Measurements from ENCODE around the gene IKZF3.

The IKZF3 gene

GRCh38 chr17:39838784-39839183, 25.3 kb downstream of the IKZF3 start:
- TF ChIP-seq POLR2AphosphoS5 (IDR thresholded peaks at IDR 0.05; ENCODE audit: low read depth, low read length), result peak; percentile 46; the same call in 1 of the 2 replicates
- no peak for TF ChIP-seq TAF1 (IDR thresholded peaks at IDR 0.05; ENCODE audit: low read depth, low read length)
- TF ChIP-seq PAX5 (IDR thresholded peaks at IDR 0.05; ENCODE audit: insufficient read depth, low read length, severe bottlenecking), result no peak
- no peak for TF ChIP-seq POU2F2 (IDR thresholded peaks at IDR 0.05; ENCODE audit: low read depth, low read length)
- TF ChIP-seq POLR2A (IDR thresholded peaks at IDR 0.05; ENCODE audit: low read depth, low read length), result no peak
- TF ChIP-seq SPI1 (IDR thresholded peaks at IDR 0.05; ENCODE audit: low read depth, low read length), result no peak
- DNase-seq (ENCODE audit: insufficient read length, low spot score), result no peak
- FAIRE-seq, result no peak

- no peak for FAIRE-seq
- TF ChIP-seq PAX5 (IDR thresholded peaks at IDR 0.05; ENCODE audit: insufficient read depth, low read length, severe bottlenecking) (no peak), POLR2A (IDR thresholded peaks at IDR 0.05; ENCODE audit: low read depth, low read length) (no peak)
- no peak for DNase-seq (ENCODE audit: insufficient read length, low spot score)
Measured at GRCh38 chr17:39838057-39838456, 26.1 kb downstream of the IKZF3 start.

DNA sequence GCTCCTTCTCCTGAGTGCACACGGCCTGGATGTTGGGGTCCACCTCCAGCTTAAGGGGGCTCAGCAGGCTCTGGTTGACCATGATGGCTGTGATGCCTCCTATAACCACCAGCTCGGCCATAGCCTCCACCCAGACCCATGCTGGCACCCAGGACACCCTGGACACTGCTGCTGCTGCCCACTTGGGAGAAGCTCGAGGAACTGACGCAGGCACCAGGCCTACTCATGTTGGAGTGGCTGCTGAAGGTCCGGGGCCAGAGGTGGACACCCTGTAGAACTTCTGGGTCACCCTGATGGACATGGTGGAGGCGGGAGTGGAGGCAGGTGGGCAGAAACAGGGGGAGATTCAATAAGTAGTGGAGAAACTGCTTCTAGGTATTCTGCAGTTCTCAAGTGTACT, 28.0 kb downstream of the IKZF3 start:
- DNase-seq (ENCODE audit: insufficient read length, low spot score), result no peak
- TF ChIP-seq POU2F2 (IDR thresholded peaks at IDR 0.05; ENCODE audit: low read depth, low read length) (peak; percentile 47; the same call in 1 of the 2 replicates), TAF1 (IDR thresholded peaks at IDR 0.05; ENCODE audit: low read depth, low read length) (no peak), POLR2AphosphoS5 (IDR thresholded peaks at IDR 0.05; ENCODE audit: low read depth, low read length) (peak; percentile 63), PAX5 (IDR thresholded peaks at IDR 0.05; ENCODE audit: insufficient read depth, low read length, severe bottlenecking) (no peak), POLR2A (IDR thresholded peaks at IDR 0.05; ENCODE audit: low read depth, low read length) (no peak), SPI1 (IDR thresholded peaks at IDR 0.05; ENCODE audit: low read depth, low read length) (no peak)
- FAIRE-seq, result no peak

DNA sequence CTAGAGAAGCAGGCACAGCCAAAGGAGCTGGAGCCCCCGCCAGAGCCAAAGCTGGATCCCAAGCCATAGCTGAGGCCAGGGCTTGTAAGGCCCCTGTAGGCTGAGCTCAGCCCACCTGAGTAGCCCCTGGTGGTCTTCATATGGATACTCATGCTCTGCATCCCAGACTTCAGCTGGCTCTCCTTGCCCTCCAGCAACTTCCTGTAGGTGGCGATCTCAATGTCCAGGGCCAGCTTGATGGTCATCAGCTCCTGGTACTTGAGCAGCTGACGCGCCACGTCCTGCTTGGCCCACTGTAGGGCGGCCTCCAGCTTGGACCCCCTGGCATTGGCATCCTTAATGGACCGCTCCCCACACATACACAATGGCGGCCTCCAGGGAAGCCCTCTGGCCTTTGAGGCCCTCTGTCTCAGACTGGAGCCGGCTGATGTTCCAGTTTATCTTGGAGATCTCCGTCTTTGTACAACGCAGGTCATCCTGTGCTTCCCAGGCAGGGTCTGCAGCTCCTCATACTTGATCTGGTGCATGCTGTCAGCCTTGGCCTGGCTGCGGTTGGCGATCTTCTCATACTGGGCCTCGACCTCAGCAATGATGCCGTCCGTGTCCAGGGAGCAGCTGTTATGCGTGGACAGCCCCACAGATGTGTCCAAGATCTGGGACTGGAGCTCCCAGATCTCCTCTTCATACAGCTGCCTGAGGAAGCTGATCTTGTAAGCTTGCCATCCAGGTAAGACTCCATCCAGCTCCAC, 28.9 kb downstream of the IKZF3 start:
- FAIRE-seq (peak; percentile 69), DNase-seq (ENCODE audit: insufficient read length, low spot score) (no peak)
- TF ChIP-seq POU2F2 (IDR thresholded peaks at IDR 0.05; ENCODE audit: low read depth, low read length) (no peak), POLR2AphosphoS5 (IDR thresholded peaks at IDR 0.05; ENCODE audit: low read depth, low read length) (peak; percentile 61; the same call in 1 of the 2 replicates)

DNA sequence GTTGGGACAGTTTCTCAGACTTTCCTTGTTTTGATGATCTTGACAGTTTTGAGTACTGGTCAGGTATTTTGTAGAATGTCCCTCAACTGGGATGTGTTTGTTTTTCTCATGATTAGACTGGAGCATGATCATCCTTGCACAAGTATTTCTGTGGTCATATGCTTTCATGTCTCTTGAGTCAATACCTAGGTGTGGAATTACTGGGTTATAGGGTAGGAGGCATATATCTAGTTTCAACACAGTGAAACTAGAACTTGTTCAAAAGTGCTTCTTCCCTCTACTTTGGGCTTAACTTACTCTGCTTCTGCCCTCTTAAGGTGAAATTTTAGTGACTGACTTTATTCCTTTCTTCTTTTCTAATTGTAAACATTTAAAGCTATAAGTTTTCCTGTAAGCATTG, 30.1 kb downstream of the IKZF3 start:
- DNase-seq (ENCODE audit: insufficient read length, low spot score) (no peak), FAIRE-seq (peak; percentile 81)

GRCh38 chr17:39831588-39831987, 32.5 kb downstream of the IKZF3 start:
- FAIRE-seq, result no peak
- DNase-seq (ENCODE audit: insufficient read length, low spot score), result no peak
- TF ChIP-seq POLR2AphosphoS5 (IDR thresholded peaks at IDR 0.05; ENCODE audit: low read depth, low read length), result no peak
- TF ChIP-seq POU2F2 (IDR thresholded peaks at IDR 0.05; ENCODE audit: low read depth, low read length), result no peak
- no peak for TF ChIP-seq SPI1 (IDR thresholded peaks at IDR 0.05; ENCODE audit: low read depth, low read length)
- TF ChIP-seq POLR2A (IDR thresholded peaks at IDR 0.05; ENCODE audit: low read depth, low read length), result no peak
- TF ChIP-seq PAX5 (IDR thresholded peaks at IDR 0.05; ENCODE audit: insufficient read depth, low read length, severe bottlenecking), result no peak
- TF ChIP-seq TAF1 (IDR thresholded peaks at IDR 0.05; ENCODE audit: low read depth, low read length), result no peak

More for the DNA sequence above, 30.1 kb downstream of the IKZF3 start:
- no peak for TF ChIP-seq POLR2A (IDR thresholded peaks at IDR 0.05; ENCODE audit: low read depth, low read length)
- no peak for TF ChIP-seq PAX5 (IDR thresholded peaks at IDR 0.05; ENCODE audit: insufficient read depth, low read length, severe bottlenecking)
- TF ChIP-seq POLR2AphosphoS5 (IDR thresholded peaks at IDR 0.05; ENCODE audit: low read depth, low read length), result no peak
- TF ChIP-seq SPI1 (IDR thresholded peaks at IDR 0.05; ENCODE audit: low read depth, low read length), result no peak
- no peak for TF ChIP-seq POU2F2 (IDR thresholded peaks at IDR 0.05; ENCODE audit: low read depth, low read length)
- no peak for TF ChIP-seq TAF1 (IDR thresholded peaks at IDR 0.05; ENCODE audit: low read depth, low read length)

GRCh38 chr17:39828443-39828842, 35.7 kb downstream of the IKZF3 start:
- TF ChIP-seq TAF1 (IDR thresholded peaks at IDR 0.05; ENCODE audit: low read depth, low read length), result no peak
- TF ChIP-seq POU2F2 (IDR thresholded peaks at IDR 0.05; ENCODE audit: low read depth, low read length), result no peak
- no peak for TF ChIP-seq PAX5 (IDR thresholded peaks at IDR 0.05; ENCODE audit: insufficient read depth, low read length, severe bottlenecking)
- TF ChIP-seq POLR2AphosphoS5 (IDR thresholded peaks at IDR 0.05; ENCODE audit: low read depth, low read length), result no peak
- no peak for TF ChIP-seq POLR2A (IDR thresholded peaks at IDR 0.05; ENCODE audit: low read depth, low read length)
- no peak for TF ChIP-seq SPI1 (IDR thresholded peaks at IDR 0.05; ENCODE audit: low read depth, low read length)
- peak; percentile 5 for FAIRE-seq
- DNase-seq (ENCODE audit: insufficient read length, low spot score), result no peak

GRCh38 chr17:39826334-39826733, 37.8 kb downstream of the IKZF3 start:
- FAIRE-seq, result no peak
- no peak for TF ChIP-seq PAX5 (IDR thresholded peaks at IDR 0.05; ENCODE audit: insufficient read depth, low read length, severe bottlenecking)
- no peak for TF ChIP-seq POLR2AphosphoS5 (IDR thresholded peaks at IDR 0.05; ENCODE audit: low read depth, low read length)
- no peak for TF ChIP-seq SPI1 (IDR thresholded peaks at IDR 0.05; ENCODE audit: low read depth, low read length)
- no peak for TF ChIP-seq TAF1 (IDR thresholded peaks at IDR 0.05; ENCODE audit: low read depth, low read length)
- TF ChIP-seq POLR2A (IDR thresholded peaks at IDR 0.05; ENCODE audit: low read depth, low read length), result no peak
- TF ChIP-seq POU2F2 (IDR thresholded peaks at IDR 0.05; ENCODE audit: low read depth, low read length), result no peak
- no peak for DNase-seq (ENCODE audit: insufficient read length, low spot score)

DNA sequence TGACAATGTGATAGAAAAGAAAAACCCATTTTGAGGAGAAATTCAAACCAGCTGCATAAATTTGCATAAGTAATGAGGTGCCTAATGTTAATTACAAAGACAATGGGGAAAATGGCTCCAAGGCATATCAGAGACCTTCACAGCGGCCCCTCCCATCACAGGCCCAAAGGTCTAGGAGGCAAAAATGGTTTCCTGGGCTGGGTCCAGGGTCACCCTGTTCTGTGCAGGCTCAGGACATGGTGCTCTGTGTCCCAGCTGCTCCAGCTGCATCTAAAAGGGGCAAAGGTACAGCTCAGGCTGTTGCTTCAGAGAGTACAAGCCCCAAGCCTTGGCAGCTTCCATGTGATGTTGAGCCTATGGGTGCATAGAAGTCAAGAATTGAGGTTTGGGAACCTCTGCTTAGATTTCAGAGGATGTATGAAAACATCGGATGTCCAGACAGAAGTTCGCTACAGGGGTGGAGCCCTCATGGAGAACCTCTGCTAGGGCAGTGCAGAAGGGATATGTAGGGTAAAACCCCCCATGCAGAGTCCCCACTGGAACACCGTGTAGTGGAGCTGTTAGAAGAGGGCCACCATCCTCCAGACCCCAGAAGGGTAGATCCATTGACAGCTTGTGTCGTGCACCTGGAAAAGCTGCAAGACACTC, 40.6 kb downstream of the IKZF3 start:
- no peak for DNase-seq (ENCODE audit: insufficient read length, low spot score)
- no peak for FAIRE-seq
- TF ChIP-seq PAX5 (IDR thresholded peaks at IDR 0.05; ENCODE audit: insufficient read depth, low read length, severe bottlenecking), result no peak
- TF ChIP-seq POLR2A (IDR thresholded peaks at IDR 0.05; ENCODE audit: low read depth, low read length), result no peak
- no peak for TF ChIP-seq POU2F2 (IDR thresholded peaks at IDR 0.05; ENCODE audit: low read depth, low read length)
- TF ChIP-seq TAF1 (IDR thresholded peaks at IDR 0.05; ENCODE audit: low read depth, low read length), result no peak

- TF ChIP-seq POU2F2 (IDR thresholded peaks at IDR 0.05; ENCODE audit: low read depth, low read length), result no peak
- no peak for TF ChIP-seq TAF1 (IDR thresholded peaks at IDR 0.05; ENCODE audit: low read depth, low read length)
- TF ChIP-seq POLR2AphosphoS5 (IDR thresholded peaks at IDR 0.05; ENCODE audit: low read depth, low read length), result no peak
- TF ChIP-seq POLR2A (IDR thresholded peaks at IDR 0.05; ENCODE audit: low read depth, low read length), result no peak
- TF ChIP-seq SPI1 (IDR thresholded peaks at IDR 0.05; ENCODE audit: low read depth, low read length), result peak; percentile 78
- DNase-seq (ENCODE audit: insufficient read length, low spot score), result no peak
- peak; percentile 58 for FAIRE-seq
Measured at GRCh38 chr17:39822051-39822451, 42.1 kb downstream of the IKZF3 start.

Data from GM12891 (cell line).